HEK293 (cell line): ENCODE results near the gene GALNT10.

Experiments
- CTCF ChIP-seq: fragments of 450-650 bp; formaldehyde crosslinking; IDR thresholded peaks from 2 replicates; pipeline ENCODE4 v1.5.1; 2016; ENCODE audit warnings: missing biosample characterization, missing genetic modification characterization
- MYNN ChIP-seq: fragments of 450-650 bp; formaldehyde crosslinking; IDR thresholded peaks from 2 replicates; pipeline ENCODE4 v1.5.1; 2016; ENCODE audit warnings: missing biosample characterization, missing genetic modification characterization, borderline replicate concordance
- TCF7L2 ChIP-seq: IDR thresholded peaks from 2 replicates; pipeline ENCODE4 v1.6.1; 2011; ENCODE audit warnings: low read depth, mild to moderate bottlenecking, inconsistent platforms, low read length, moderate library complexity, borderline replicate concordance
- ZNF366 ChIP-seq: fragments of 450-650 bp; formaldehyde crosslinking; conservative IDR thresholded peaks from 2 replicates; pipeline ENCODE4 v1.5.1; 2016; ENCODE audit warnings: missing biosample characterization, missing genetic modification characterization
- ZNF791 ChIP-seq: fragments of 450-650 bp; formaldehyde crosslinking; IDR thresholded peaks from 2 replicates; pipeline ENCODE4 v1.5.1; 2016; ENCODE audit warnings: missing biosample characterization, missing genetic modification characterization
- ZSCAN16 ChIP-seq: fragments of 450-650 bp; formaldehyde crosslinking; IDR thresholded peaks from 2 replicates; pipeline ENCODE4 v1.5.1; 2016; ENCODE audit warnings: missing biosample characterization, missing genetic modification characterization

GRCh38 chr5:154258531-154259217 lies 68.1 kb downstream of the GALNT10 start:
- TF ChIP-seq TCF7L2 (no peak), CTCF (no peak), ZNF366 (tag by site-specific recombination) (no peak), ZSCAN16 (no peak), MYNN (tag by site-specific recombination) (no peak), ZNF791 (tag by site-specific recombination) (no peak)
